Muscle of arm (tissue), 14 donors: ENCODE results near the gene P2RY14. TPM values are rescaled to one million over a fixed set of nuclear protein-coding genes. Genes with fewer than 3 reads are reported as not detected.

Experiments
- DNase-seq: peaks from one replicate; pipeline ENCODE4 v3.0.0-alpha.2; 2013
- long read RNA-seq, 11 donors: transcript quantifications; one replicate each; lab custom pipeline, GENCODE V29; 2026
- polyA plus RNA-seq, 12 donors: library from polyadenylated mRNA; unstranded; fragments of 120-200 nt; gene quantifications; one replicate each; pipeline ENCODE4 v1.2.1, GENCODE V29; 2013; ENCODE audit not compliant: insufficient read length in 12 of 12

Gene P2RY14
- polyA plus RNA-seq, result 1 to 10 TPM in 10 of 12 donors, under 1 TPM in 1, not detected in 1; 0.83 to 5.2 (median 1.4) TPM
- long read RNA-seq, donor 1, partial matches to known transcripts, result 0 of 1 reads
- long read RNA-seq, donor 1, other reads (novel, unspliced or antisense), result 0 of 1 reads
- long read RNA-seq, donor 2, partial matches to known transcripts, result 0 of 2 reads
- long read RNA-seq, donor 2, other reads (novel, unspliced or antisense), result 0 of 2 reads
- long read RNA-seq, donor 3, partial matches to known transcripts, result 0 of 1 reads
- long read RNA-seq, donor 3, other reads (novel, unspliced or antisense), result 0 of 1 reads
- long read RNA-seq, donor 4, result 0 reads
- long read RNA-seq, donor 5, partial matches to known transcripts, result 0 of 1 reads
- long read RNA-seq, donor 5, other reads (novel, unspliced or antisense), result 0 of 1 reads
- long read RNA-seq, donor 6, result 0 reads
- long read RNA-seq, donor 7, partial matches to known transcripts, result 0 of 1 reads
- long read RNA-seq, donor 7, other reads (novel, unspliced or antisense), result 0 of 1 reads
- long read RNA-seq, donor 8, partial matches to known transcripts, result 7 of 7 reads
- long read RNA-seq, donor 8, other reads (novel, unspliced or antisense), result 0 of 7 reads
- long read RNA-seq, donor 9, result 0 reads
- long read RNA-seq, donor 10, partial matches to known transcripts, result 0 of 1 reads
- long read RNA-seq, donor 10, other reads (novel, unspliced or antisense), result 0 of 1 reads
- long read RNA-seq, donor 11, result 0 reads

- no peak for DNase-seq
These were observed at the start of gene P2RY14 for GRCh38 chr3:151278230-151278629. Gene P2RY14 (minus strand): TSS chr3:151278542. CDS start chr3:151214316, 64,226 bp downstream.

- DNase-seq, result no peak
These were observed 49.3 kb upstream of the P2RY14 start for GRCh38 chr3:151327571-151328198.

GRCh38 chr3:151322511-151322910 is 44.2 kb upstream of the P2RY14 start:
- DNase-seq, result no peak

GRCh38 chr3:151321526-151321925 is 43.2 kb upstream of the P2RY14 start:
- no peak for DNase-seq

- DNase-seq, result no peak
These were observed 41.8 kb upstream of the P2RY14 start for GRCh38 chr3:151320131-151320530.

- no peak for DNase-seq
These were observed 41.3 kb upstream of the P2RY14 start for GRCh38 chr3:151319628-151320027.

- DNase-seq, result no peak
These were observed 40.6 kb upstream of the P2RY14 start for GRCh38 chr3:151318991-151319390.

GRCh38 chr3:151318313-151318712 is 40.0 kb upstream of the P2RY14 start:
- DNase-seq, result no peak

- DNase-seq, result no peak
These were observed 38.1 kb upstream of the P2RY14 start, which contains the start of gene GPR87 for GRCh38 chr3:151316267-151316991. Gene GPR87 (minus strand): TSS chr3:151316820. CDS start chr3:151300100, 16,720 bp downstream.

GRCh38 chr3:151315846-151316245 is 37.5 kb upstream of the P2RY14 start:
- DNase-seq, result no peak

- DNase-seq, result no peak
These were observed 36.8 kb upstream of the P2RY14 start for GRCh38 chr3:151315136-151315535.

- no peak for DNase-seq
These were observed 36.3 kb upstream of the P2RY14 start for GRCh38 chr3:151314593-151314992.

GRCh38 chr3:151314137-151314536 is 35.8 kb upstream of the P2RY14 start:
- no peak for DNase-seq

GRCh38 chr3:151312972-151313371 is 34.6 kb upstream of the P2RY14 start:
- DNase-seq, result no peak

GRCh38 chr3:151309566-151309965 is 31.2 kb upstream of the P2RY14 start:
- no peak for DNase-seq

GRCh38 chr3:151307583-151308488 is 29.5 kb upstream of the P2RY14 start:
- DNase-seq, result no peak

- no peak for DNase-seq
These were observed 28.8 kb upstream of the P2RY14 start for GRCh38 chr3:151307131-151307530.

GRCh38 chr3:151306168-151306810 is 27.9 kb upstream of the P2RY14 start:
- no peak for DNase-seq

- no peak for DNase-seq
These were observed 27.4 kb upstream of the P2RY14 start for GRCh38 chr3:151305775-151306151.
